NT2/D1 (cell line): ENCODE results near the gene RNF157.

ENCODE experiments used
- SUZ12 ChIP-seq: IDR thresholded peaks from 2 replicates; pipeline ENCODE4 v1.6.1; 2011; ENCODE audit not compliant: insufficient read length, insufficient read depth; ENCODE audit errors: extremely low read depth
- YY1 ChIP-seq: IDR thresholded peaks from 2 replicates; pipeline ENCODE4 v1.6.1; 2011; ENCODE audit not compliant: insufficient read length, insufficient read depth

- TF ChIP-seq SUZ12 (no peak), YY1 (no peak)
These were observed 3.7 kb downstream of the RNF157 start for GRCh38 chr17:76236603-76237002.
